AG04450 (cell line): ENCODE data around the gene AEBP2. TPM values are rescaled to one million over a fixed set of nuclear protein-coding genes. Genes with fewer than 3 reads are reported as not detected.
"Not testable (repeated sequence)": the region's sequence is repeated elsewhere in the genome, so short reads cannot be mapped to it uniquely, and the experiment has no call there.

ENCODE experiments used
- CTCF ChIA-PET: fragments of 300-600, 350-600 bp; formaldehyde crosslinking; extraction: SDS; loops from one replicate; lab custom pipeline; 2022; ENCODE audit warnings: antibody characterized with exemption, inconsistent platforms; lab: Charles Lee
- POLR2A ChIA-PET: fragments of 350-600 bp; formaldehyde crosslinking; extraction: SDS; loops from one replicate; lab custom pipeline; 2021; ENCODE audit warnings: antibody characterized with exemption, inconsistent platforms; lab: Yijun Ruan, JAX
- DNase-seq: peaks from one replicate; pipeline ENCODE4 v3.0.0-alpha.2; 2011; ENCODE audit warnings: low read depth, low spot score
- H3K27ac ChIP-seq: one replicate; pipeline ENCODE4 v1.5.1; 2012; ENCODE audit warnings: low read depth, low read length, control low read depth
- H3K27me3 ChIP-seq: one replicate; pipeline ENCODE4 v1.6.0; 2012; ENCODE audit warnings: low read length; ENCODE audit not compliant: control insufficient read depth, insufficient read depth
- H3K4me3 ChIP-seq: 2 replicates; pipeline ENCODE4 v1.5.1; 2011; ENCODE audit warnings: mild to moderate bottlenecking, low read depth, low read length, control low read depth
- H3K9me3 ChIP-seq: 2 replicates; pipeline ENCODE4 v1.5.1; 2012; ENCODE audit warnings: low read length; ENCODE audit not compliant: control insufficient read depth, insufficient read depth
- CTCF ChIP-seq: IDR thresholded peaks from 2 replicates; pipeline ENCODE4 v1.5.1; 2011; ENCODE audit warnings: low read depth, low read length, control low read depth, inconsistent platforms
- polyA plus RNA-seq: library from polyadenylated mRNA; depleted of rRNA; stranded (reverse); fragments of >200 nt; gene quantifications from 2 replicates; pipeline ENCODE4 v1.2.3, GENCODE V29; 2011

Gene AEBP2
- polyA plus RNA-seq, 1 experiment = 19.1 TPM

DNA sequence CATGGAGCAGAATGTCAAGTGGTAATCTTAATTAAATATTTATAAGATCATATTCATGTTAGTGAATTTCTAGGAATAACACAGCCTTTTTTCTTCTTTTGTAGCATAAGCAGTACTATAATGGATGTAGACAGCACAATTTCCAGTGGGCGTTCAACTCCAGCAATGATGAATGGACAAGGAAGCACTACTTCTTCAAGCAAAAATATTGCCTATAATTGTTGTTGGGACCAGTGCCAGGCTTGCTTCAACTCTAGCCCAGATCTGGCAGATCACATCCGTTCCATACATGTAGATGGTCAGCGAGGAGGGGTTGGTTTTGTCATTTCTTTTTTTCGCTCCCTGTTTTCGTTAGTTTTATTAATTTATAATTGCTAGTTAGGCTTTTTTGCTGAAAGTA, 23.1 kb downstream of the AEBP2 start:
- CTCF ChIA-PET = no interaction called here
- Histone ChIP-seq H3K27ac (no peak overlapping the region), H3K4me3 (no peak overlapping the region), H3K9me3 (no peaks in the 10 kb centered on the region), H3K27me3 (no peaks in the 10 kb centered on the region)
- POLR2A ChIA-PET = no interaction called here
- DNase-seq = no peak
- no peak for TF ChIP-seq CTCF

- ChIA-PET POLR2A (no interaction called here), CTCF (interaction anchor here (1.4 kb wide), 1 partner anchor 44 kb away, joined by 3 read pairs; no protein-coding TSS in a partner anchor)
- Histone ChIP-seq H3K27me3 (no peaks in the 10 kb centered on the region), H3K27ac (no peak overlapping the region), H3K9me3 (no peaks in the 10 kb centered on the region), H3K4me3 (no peak overlapping the region)
- TF ChIP-seq CTCF = no peak
- no peak for DNase-seq
Observed at GRCh38 chr12:19464192-19464580, 24.9 kb downstream of the AEBP2 start.

DNA sequence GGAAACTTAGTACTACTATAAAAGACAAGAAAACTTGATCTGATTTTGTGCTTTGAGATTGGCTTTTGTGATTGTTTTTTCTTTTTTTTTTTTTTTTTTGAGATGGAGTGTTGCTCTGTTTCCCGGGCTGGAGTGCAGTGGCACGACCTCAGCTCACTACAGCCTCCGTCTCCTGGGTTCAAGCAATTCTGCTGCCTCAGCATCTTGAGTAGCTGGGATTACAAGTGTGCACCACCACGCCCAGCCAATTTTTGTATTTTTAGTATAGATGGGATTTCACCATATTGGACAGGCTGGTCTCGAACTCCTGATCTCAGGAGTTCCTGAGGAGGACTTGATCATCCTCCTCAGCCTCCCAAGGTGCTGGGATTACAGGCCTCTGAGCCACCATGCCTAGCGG, 26.4 kb downstream of the AEBP2 start:
- Histone ChIP-seq H3K9me3 (no peaks in the 10 kb centered on the region), H3K27ac (no peak overlapping the region), H3K27me3 (no peaks in the 10 kb centered on the region), H3K4me3 (no peak overlapping the region)
- POLR2A ChIA-PET = no interaction called here
- DNase-seq = no peak
- no peak for TF ChIP-seq CTCF
- CTCF ChIA-PET = interaction anchor here (0.8 kb wide), 1 partner anchor 12 kb away, joined by 8 read pairs; no protein-coding TSS in a partner anchor

DNA sequence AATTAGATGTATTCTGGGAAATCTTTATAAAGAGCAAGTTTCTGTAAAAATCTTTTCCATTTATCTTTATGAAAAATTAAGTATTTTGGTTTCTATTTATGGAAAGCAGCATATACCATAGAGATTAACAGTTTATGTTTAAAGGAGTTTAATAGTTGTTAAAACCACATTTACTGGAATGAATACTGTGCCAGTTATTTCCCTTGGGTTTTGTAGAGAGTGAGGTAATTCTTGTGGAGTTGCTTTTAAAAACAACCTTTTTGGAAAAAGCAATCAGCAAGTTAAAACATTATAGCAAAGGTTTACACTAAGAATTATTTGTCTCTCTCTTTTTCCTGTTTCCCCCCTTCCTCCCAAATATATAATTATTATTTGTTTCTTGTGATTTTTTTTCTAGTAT, 34.9 kb downstream of the AEBP2 start:
- ChIA-PET POLR2A (no interaction called here), CTCF (no interaction called here)
- no peak for TF ChIP-seq CTCF
- Histone ChIP-seq H3K9me3 (no peaks in the 10 kb centered on the region), H3K27ac (no peak overlapping the region), H3K27me3 (no peaks in the 10 kb centered on the region), H3K4me3 (no peak overlapping the region)
- no peak for DNase-seq

GRCh38 chr12:19475884-19476505, 36.7 kb downstream of the AEBP2 start:
- H3K4me3 ChIP-seq, H3K27ac ChIP-seq, H3K27me3 ChIP-seq, CTCF ChIA-PET, DNase-seq, H3K9me3 ChIP-seq, POLR2A ChIA-PET: not testable (repeated sequence)

- no peak for DNase-seq
- CTCF ChIA-PET = no interaction called here
- no peak overlapping the region for H3K27ac ChIP-seq
Observed at GRCh38 chr12:19477071-19477470, 37.8 kb downstream of the AEBP2 start.

More at GRCh38 chr12:19477071-19477470, 37.8 kb downstream of the AEBP2 start:
- Histone ChIP-seq H3K27me3 (no peaks in the 10 kb centered on the region), H3K4me3 (no peak overlapping the region), H3K9me3 (peaks cover 4% of the 10 kb centered on the region; the same call in 1 of the 2 replicates)
- POLR2A ChIA-PET = no interaction called here
- TF ChIP-seq CTCF = no peak
